Panc1 (cell line): ENCODE results near the gene CTCFL. TPM values are rescaled to one million over a fixed set of nuclear protein-coding genes. Genes with fewer than 3 reads are reported as not detected.

Experiments
- total RNA-seq: library from RNA; stranded (reverse); gene quantifications from one replicate; pipeline ENCODE4 v1.2.1, GENCODE V29; 2021; ENCODE audit not compliant: unreplicated experiment

CTCFL gene
- total RNA-seq, 1 experiment from 2014 or later: 0.05 TPM

Other genes with a start within 250 kb of the CTCFL start
- gene SPO11, start 195.3 kb downstream of the CTCFL start, total RNA-seq: not detected
- gene RAE1, start 173.9 kb downstream of the CTCFL start, total RNA-seq: 34.5 TPM
- 39.9 TPM for gene RBM38, start 133.7 kb downstream of the CTCFL start, total RNA-seq
- gene PCK1, start 36.0 kb upstream of the CTCFL start, total RNA-seq: 0.21 TPM
- not detected for gene ZBP1, start 95.3 kb upstream of the CTCFL start, total RNA-seq
- gene PMEPA1, start 184.9 kb upstream of the CTCFL start, total RNA-seq: 89.8 TPM